GM21723 (cell line): ENCODE results near the gene GRID1.

Experiments
- ATAC-seq: cut with Tn5 transposase; IDR thresholded peaks from one replicate; pipeline ENCODE4 v1.9.1; 2021; ENCODE audit warnings: mild to moderate bottlenecking, moderate library complexity; ENCODE audit not compliant: unreplicated experiment

Gene GRID1

DNA sequence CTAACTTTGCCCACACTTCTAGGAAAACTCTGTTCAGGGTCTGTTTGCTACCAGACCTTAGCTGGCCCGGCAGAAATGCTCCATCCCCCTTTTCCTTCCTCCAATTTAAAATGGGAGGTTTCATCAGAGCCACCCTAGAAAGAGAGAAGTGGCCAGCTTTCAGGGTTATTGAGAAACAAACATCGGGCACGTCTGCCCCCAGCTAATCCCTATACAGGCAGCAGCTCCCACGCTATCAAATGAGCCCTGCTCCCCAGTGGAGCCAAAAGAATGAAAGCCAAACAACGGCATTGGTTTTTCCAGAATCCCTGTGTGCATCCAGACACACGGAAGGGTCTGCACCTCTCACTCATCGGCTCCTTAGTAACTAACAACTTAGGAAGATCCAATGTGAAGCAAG, 132.5 kb downstream of the GRID1 start:
- ATAC-seq: no peak

- ATAC-seq: no peak
Measured at GRCh38 chr10:86233131-86233530, 133.5 kb downstream of the GRID1 start.

GRCh38 chr10:86232644-86233043, 134.0 kb downstream of the GRID1 start:
- ATAC-seq: no peak

GRCh38 chr10:86231796-86232560, 134.6 kb downstream of the GRID1 start:
- ATAC-seq: no peak

GRCh38 chr10:86230557-86231180, 135.9 kb downstream of the GRID1 start:
- no peak for ATAC-seq

DNA sequence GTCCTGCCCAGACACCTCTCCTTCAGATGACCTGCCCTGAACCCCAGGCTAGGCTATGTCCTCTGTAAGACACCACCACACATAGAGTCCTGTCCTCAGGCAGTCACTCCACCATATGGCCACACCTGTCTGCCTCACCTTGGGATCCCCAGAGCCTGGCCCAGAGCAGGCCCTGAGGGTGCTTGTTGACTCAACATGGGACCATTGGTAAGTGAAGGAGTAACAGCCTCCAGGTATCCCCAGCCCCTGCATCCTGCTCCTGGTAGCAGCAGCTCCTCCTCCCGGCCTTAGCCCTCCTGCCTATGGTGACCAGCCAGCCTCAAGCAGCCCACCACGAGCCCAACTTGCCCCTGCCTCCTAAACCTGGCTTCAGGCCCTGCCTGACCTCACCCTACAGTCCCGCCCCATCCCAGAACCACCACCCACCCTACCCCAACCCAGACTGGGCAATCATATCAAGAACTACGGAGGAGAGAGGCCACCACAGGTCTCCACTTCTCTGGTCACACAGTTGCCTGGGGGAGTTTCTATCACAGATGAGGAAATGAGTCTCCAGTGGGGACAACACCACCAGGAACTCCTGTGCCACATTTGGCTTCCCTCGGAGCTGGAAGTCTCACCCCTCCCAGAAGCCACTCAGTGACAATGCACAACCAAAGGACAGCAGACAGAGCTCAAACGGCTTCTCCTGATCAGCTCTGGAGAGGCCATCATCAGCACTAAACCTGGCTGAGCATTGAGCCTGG, 136.6 kb downstream of the GRID1 start:
- no peak for ATAC-seq

- no peak for ATAC-seq
Measured at GRCh38 chr10:86229376-86229775, 137.2 kb downstream of the GRID1 start.

GRCh38 chr10:86227501-86228258, 138.9 kb downstream of the GRID1 start:
- no peak for ATAC-seq

GRCh38 chr10:86226781-86227201, 139.8 kb downstream of the GRID1 start:
- no peak for ATAC-seq

GRCh38 chr10:86226016-86226415, 140.6 kb downstream of the GRID1 start:
- no peak for ATAC-seq

- no peak for ATAC-seq
Measured at GRCh38 chr10:86225103-86225782, 141.4 kb downstream of the GRID1 start.

DNA sequence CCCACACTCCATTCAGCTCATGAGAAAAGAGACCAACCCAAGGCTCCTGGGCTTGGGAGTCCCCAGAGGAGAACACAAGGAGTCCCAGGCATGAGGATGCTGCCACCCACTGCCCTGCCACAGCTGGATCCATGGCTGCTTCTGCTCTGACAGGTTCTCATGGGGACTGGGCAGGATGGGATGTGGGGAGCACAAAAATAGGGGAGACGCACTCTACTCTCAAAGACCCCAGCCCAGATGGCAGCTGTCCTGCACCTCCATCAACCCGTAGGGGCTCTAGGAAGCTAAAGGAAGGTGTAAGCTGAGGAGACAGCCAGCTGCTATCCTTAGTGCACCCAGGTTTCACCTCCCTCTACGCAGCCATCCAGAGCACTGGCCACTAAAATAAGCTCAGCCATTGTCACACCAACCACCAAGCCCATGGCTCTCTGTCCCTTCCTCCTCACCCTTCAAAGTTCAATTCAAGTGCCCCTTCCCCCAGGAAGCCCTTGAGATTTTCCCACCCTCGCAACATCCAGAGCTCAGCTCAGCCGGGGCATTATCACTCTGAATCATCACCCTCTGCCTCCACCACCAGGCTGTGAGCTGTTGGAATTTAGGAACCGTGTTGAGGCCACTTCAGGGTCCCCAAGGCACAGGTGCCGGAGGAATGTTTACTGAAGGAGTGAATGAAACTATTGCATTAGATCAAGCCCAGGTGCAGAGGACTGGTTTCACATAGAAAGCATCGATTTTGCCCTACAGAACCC, 142.1 kb downstream of the GRID1 start:
- no peak for ATAC-seq

- no peak for ATAC-seq
Measured at GRCh38 chr10:86223256-86223655, 143.3 kb downstream of the GRID1 start.

DNA sequence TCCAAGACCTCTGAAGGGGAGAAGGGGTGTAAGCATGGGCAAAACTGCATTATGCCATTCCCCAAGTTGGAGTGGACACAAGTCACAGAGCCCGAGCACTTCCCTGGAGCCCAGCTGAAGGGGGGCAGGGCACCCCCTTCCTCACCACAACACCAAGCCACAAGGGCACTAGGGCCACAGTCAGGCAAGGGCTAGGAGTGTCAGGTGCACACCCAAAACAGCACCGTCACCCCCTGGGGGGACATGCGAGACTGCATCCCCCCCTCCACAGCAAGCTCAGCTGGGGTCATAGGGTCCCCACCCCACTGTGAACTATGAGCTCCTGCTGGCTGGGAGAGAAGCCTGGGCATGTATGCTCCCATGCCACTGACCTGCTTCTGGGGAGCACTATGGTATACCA, 143.9 kb downstream of the GRID1 start:
- no peak for ATAC-seq

DNA sequence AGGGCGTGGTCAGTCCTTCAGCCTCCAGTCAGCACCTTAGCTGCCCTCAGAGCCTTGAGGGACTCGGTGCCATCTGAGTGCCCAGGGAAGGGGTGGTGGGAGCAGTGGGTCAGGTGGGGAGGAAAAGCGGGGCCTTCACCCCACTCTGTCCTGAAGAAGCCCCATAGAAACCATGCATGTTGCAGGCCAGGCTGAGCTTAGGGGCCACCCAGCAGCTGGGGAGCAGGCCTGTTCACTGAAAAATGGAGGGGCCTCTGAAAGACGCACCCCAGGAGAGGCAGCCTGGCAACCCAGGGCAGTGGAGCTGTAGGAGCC, 144.3 kb downstream of the GRID1 start:
- no peak for ATAC-seq

DNA sequence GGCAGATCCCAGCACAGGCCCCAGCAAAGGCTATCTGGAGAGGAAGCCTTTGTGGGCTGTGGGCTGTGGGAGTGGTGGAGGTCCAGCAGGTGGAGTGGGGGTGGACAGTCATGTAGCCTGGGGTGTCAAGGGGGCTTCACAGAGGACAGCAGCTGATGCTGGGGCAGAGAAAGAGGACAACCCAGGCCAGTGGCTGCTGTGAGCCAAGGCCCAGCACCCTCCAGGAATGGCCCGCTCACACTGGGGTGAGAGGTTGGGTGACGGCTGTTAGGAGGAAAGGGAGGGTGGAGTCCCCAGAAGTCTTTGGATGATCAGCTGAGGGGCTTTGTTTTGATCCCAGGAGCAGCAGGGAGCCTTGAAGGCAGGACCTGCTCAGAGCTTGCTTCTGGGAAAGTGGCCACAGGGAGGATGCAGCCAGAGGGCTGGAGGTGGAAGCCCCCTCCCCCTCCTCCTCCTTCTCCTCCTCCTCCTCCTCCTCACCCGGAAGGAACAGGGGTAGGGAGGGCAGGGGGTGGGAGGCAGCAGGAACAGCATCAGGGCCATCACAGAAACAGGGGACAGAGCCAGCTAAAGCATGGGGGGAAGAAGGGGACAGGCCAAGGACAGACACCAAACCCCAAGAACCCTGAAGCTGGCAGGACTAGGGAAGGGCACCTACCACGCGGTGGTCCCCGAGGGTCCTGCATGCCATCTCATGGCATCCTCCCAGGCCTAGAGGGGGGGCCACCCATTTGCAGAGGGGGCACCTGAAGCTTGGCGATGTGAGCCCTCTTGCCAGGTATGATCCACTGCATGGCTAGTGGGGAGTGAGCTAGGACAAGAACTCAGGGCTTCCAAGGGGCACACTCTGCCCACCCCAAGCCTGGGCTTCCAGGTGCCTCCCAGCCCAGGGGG, 144.9 kb downstream of the GRID1 start:
- ATAC-seq: no peak

DNA sequence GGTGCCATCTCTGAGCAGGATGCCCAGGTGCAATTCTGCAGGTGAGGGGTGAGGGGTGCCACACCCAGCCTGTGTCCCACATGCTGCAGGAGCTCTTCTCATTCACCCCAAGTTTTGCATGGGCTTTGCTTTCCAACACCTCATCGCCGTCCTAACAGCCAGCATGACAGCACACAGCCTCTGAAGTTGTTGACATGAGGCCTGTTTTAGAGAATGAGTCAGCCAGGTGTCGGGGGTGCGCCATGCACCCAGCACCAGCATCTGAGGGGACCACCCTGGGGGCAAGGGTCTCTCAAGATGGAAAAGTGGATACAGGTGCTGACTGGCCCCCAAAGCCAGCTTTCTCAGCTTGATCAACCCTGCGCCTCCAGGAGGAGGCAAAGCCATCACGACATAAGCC, 146.0 kb downstream of the GRID1 start:
- no peak for ATAC-seq

DNA sequence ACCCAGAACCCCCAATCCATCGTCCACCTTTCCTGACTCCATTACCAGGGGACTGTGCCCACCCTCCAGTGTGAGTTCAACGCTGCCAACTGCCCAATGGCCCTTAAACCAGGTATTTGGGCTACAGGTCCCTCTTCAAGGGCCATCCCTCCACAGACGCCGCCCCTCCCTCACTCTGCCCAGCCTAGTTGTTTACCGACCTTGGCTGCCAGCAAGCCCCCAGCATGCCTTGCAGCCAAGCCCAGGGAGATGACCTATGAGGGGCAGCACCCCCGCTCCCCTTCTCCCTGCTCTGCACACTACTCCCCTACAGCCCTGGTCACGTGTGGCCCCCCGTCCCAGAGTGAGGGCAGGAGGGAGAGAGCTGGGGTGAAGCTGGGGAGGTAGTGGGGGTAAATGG, 147.3 kb downstream of the GRID1 start:
- ATAC-seq: no peak

- ATAC-seq: no peak
Measured at GRCh38 chr10:86218842-86219241, 147.8 kb downstream of the GRID1 start.
